ES-I3 (cell line): Measurements from ENCODE around the gene IFT122.
"Not testable (repeated sequence)": the region's sequence is repeated elsewhere in the genome, so short reads cannot be mapped to it uniquely, and the experiment has no call there.

ENCODE experiments used
- H3K36me3 ChIP-seq: 2 replicates; pipeline ENCODE4 v1.6.1; 2013; ENCODE audit warnings: mild to moderate bottlenecking, low read length, control low read depth, moderate library complexity; ENCODE audit not compliant: insufficient read depth
- H3K4me1 ChIP-seq: 2 replicates; pipeline ENCODE4 v1.6.1; 2013; ENCODE audit warnings: mild to moderate bottlenecking, control low read depth, low read length; ENCODE audit not compliant: insufficient read depth
- H3K9ac ChIP-seq: 2 replicates; pipeline ENCODE4 v1.6.1; 2013; ENCODE audit warnings: low read depth, mild to moderate bottlenecking, low read length, moderate library complexity
- H3K9me3 ChIP-seq: 2 replicates; pipeline ENCODE4 v1.6.1; 2013; ENCODE audit warnings: mild to moderate bottlenecking, low read length, moderate library complexity; ENCODE audit not compliant: control insufficient read depth, insufficient read depth

Gene IFT122

DNA sequence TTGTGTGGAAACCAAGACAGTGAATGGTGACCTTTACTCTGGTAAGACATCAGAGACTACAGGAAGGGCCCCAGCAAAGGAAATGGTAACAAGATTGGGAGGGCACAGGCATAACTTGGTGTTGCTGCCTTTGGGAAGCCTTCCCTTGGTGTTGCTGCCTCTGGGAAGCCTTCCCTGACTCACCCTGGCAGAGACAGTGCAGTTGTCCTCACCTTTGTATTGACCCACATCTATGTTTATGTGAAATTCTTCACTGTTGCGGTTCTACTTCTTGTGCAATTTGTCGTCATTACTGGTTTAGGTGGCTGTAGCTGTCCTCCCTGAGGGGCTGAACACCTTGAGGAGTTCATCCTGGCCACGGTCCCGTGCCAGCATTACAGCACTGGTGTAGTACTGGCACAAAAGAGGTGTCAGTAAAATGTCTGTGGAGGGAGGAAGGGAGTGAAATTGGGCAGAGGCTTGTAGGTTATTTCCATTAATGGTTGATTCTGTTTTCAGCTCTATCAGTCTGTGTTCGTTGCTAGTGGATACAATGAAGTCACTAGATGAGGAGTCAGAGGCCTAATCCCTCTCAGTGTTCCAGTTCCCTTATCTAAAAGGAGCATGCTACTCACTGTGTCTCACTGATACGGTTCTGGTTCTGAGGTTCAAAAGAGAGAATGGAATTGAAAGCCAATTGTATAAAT is 21.6 kb downstream of the IFT122 start:
- Histone ChIP-seq H3K4me1 (no peaks in the 10 kb centered on the region), H3K36me3 (no peaks in the 10 kb centered on the region), H3K9me3 (no peaks in the 10 kb centered on the region), H3K9ac (no peak overlapping the region)

- Histone ChIP-seq H3K9ac (no peak overlapping the region), H3K36me3 (no peaks in the 10 kb centered on the region), H3K4me1 (no peaks in the 10 kb centered on the region), H3K9me3 (no peaks in the 10 kb centered on the region)
Observed at GRCh38 chr3:129462361-129462968, 22.4 kb downstream of the IFT122 start.

- Histone ChIP-seq H3K4me1 (no peaks in the 10 kb centered on the region), H3K9me3 (no peaks in the 10 kb centered on the region), H3K9ac (no peak overlapping the region), H3K36me3 (no peaks in the 10 kb centered on the region)
Observed at GRCh38 chr3:129463094-129463493, 23.1 kb downstream of the IFT122 start.

- Histone ChIP-seq H3K4me1 (no peaks in the 10 kb centered on the region), H3K9me3 (no peaks in the 10 kb centered on the region), H3K36me3 (no peaks in the 10 kb centered on the region), H3K9ac (no peak overlapping the region)
Observed at GRCh38 chr3:129463716-129464115, 23.7 kb downstream of the IFT122 start.

DNA sequence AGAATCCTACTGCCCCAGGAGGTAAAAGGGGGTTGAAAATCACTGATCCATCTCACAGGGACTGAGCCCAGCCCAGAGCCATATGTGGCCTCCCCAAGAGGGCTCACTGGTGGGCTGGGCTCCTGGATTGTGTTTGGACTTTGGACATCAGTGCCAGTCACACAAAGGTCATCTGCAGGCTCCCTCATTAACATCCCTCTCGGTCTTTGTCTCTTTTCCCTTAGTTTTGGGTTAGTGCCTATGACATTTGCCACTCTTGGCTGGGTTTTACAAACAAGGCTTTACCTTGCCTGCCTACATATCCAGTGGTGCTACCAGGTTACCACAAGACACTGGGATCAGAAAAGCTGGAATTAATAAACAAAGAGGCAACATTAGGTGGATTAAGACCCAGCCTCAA is 27.9 kb downstream of the IFT122 start:
- no peaks in the 10 kb centered on the region for H3K9me3 ChIP-seq
- H3K4me1 ChIP-seq: no peaks in the 10 kb centered on the region
- no peak overlapping the region for H3K9ac ChIP-seq
- peaks cover 7% of the 10 kb centered on the region; the same call in 1 of the 2 replicates for H3K36me3 ChIP-seq

GRCh38 chr3:129469026-129469425 is 29.0 kb downstream of the IFT122 start:
- H3K9ac ChIP-seq: no peak overlapping the region
- H3K4me1 ChIP-seq: no peaks in the 10 kb centered on the region
- H3K9me3 ChIP-seq: no peaks in the 10 kb centered on the region
- peaks cover 7% of the 10 kb centered on the region; the same call in 1 of the 2 replicates for H3K36me3 ChIP-seq

- H3K4me1 ChIP-seq: no peaks in the 10 kb centered on the region
- peaks cover 7% of the 10 kb centered on the region; the same call in 1 of the 2 replicates for H3K36me3 ChIP-seq
- H3K9ac ChIP-seq: no peak overlapping the region
- no peaks in the 10 kb centered on the region for H3K9me3 ChIP-seq
Observed at GRCh38 chr3:129470861-129471260, 30.8 kb downstream of the IFT122 start.

DNA sequence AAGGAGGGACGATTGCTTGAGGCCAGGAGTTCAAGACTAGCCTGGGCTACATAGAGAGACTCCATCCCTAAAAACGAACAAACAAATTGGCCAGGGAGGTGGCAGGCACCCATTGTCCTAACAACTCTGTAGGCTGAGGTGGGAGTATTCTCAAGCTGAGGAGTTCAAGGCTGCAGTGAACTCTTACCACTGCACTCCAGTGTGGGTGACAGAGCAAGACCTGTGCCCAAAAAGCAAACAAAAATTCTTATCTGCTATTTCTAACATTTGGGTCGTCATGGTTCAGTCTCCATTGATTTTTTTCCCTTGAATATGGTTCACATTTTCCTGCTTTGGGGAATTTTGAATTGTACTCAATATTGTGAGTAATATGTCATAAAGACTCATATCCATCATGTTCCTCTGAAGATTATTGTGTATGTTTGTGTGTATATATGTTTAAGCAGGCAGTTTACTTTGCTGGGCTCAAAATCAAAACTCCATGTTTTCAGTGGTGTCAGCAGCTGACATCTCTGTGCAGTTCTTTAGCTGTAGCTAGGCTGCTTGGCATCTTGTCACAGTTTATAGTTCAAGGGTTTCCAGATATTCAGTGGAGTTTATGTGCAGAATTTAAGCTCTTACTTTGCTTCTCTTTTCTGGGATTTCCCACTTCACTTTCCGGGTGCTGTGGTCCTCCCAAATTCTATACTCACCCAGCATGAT is 33.2 kb downstream of the IFT122 start:
- H3K36me3 ChIP-seq: peaks cover 7% of the 10 kb centered on the region; the same call in 1 of the 2 replicates
- H3K4me1 ChIP-seq: no peaks in the 10 kb centered on the region
- H3K9me3 ChIP-seq: no peaks in the 10 kb centered on the region
- no peak overlapping the region for H3K9ac ChIP-seq

- H3K36me3 ChIP-seq: peaks cover 7% of the 10 kb centered on the region; the same call in 1 of the 2 replicates
- no peaks in the 10 kb centered on the region for H3K9me3 ChIP-seq
- no peak overlapping the region for H3K9ac ChIP-seq
- no peaks in the 10 kb centered on the region for H3K4me1 ChIP-seq
Observed at GRCh38 chr3:129473769-129474152, 33.7 kb downstream of the IFT122 start.

DNA sequence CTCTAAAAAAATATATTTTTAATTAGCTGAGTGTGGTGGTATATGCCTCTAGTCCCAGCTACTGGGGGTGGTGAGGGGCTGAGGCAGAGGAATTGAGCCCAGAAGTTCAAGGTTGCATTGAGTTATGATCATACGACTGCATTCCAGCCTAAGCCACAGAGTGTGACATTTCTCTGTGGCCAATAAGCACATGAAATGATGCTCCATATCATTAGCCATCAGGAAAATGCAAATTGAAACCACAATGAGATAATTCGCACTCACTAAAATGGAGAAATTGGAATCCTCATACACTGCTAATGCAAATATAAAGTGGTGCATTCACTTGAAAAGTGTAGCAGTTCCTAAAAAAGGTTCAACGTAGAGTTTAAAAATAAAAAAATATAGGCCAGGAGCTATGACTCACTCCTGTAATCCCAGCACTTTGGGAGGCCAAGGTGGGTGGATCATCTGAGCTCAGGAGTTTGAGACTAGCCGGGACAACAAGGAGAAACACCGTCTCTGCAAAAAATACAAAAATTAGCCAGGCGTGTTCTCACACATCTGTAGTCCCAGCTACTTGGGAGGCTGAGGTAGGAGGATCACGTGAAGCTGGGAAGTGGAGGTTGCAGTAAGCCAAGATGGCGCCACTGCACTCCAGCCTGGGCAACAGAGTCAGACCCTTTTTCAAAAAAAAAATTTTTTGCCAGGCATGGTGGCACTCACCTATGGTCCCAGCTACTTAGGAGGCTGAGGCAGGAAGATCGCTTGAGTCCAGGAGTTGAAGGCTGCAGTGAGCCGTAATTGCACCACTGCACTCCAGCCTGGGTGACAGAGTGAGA is 35.2 kb downstream of the IFT122 start:
- Histone ChIP-seq H3K9ac (no peak overlapping the region), H3K4me1 (no peaks in the 10 kb centered on the region), H3K36me3 (peaks cover 4% of the 10 kb centered on the region; the same call in 1 of the 2 replicates), H3K9me3 (no peaks in the 10 kb centered on the region)

GRCh38 chr3:129475863-129476262 is 35.8 kb downstream of the IFT122 start:
- no peak overlapping the region for H3K9ac ChIP-seq
- H3K36me3 ChIP-seq: peaks cover 3% of the 10 kb centered on the region; the same call in 1 of the 2 replicates
- H3K9me3 ChIP-seq: no peaks in the 10 kb centered on the region
- H3K4me1 ChIP-seq: no peaks in the 10 kb centered on the region

DNA sequence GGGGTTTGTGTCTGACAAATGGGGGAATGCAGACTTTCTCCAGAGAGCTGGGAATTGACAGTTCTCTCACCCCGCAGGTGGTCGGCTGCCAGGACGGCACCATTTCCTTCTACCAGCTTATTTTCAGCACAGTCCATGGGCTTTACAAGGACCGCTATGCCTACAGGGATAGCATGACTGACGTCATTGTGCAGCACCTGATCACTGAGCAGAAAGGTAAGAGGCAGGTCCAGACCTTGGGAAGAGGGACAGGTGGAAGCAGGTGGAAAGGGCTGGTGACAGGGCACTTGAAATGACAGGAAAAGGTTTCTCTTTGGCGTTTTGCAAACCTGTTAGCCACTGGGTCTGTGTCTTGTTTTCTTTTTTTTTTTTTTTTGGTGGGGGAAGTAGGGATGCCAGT is 36.6 kb downstream of the IFT122 start:
- H3K9me3 ChIP-seq: no peaks in the 10 kb centered on the region
- H3K4me1 ChIP-seq: no peaks in the 10 kb centered on the region
- no peak overlapping the region for H3K9ac ChIP-seq
- no peaks in the 10 kb centered on the region for H3K36me3 ChIP-seq

DNA sequence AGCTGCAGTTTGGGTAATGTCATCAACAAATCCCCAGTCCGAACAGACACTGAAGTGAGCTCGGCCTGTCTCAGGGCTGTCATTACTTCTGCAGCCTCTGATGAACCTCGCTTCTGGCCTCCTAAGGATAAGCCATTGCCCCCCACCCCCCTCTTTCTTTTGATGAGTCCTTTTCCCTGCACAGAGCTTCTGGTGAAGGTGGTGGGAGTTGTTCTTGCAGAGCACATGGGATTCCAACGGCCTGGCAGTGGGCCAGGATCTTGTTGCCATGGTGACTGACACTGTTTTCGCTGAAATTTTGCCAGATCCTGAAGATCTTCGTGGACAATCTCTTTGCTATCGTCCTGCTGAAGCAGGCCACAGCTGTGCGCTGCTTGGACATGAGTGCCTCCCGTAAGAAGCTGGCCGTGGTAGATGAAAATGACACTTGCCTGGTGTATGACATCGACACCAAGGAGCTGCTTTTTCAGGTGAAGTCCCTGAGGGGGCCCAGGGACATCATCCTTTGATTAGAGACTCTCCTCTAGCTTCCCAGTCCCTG is 41.3 kb downstream of the IFT122 start:
- H3K9me3 ChIP-seq, H3K9ac ChIP-seq, H3K36me3 ChIP-seq: not testable (repeated sequence)
- H3K4me1 ChIP-seq: peaks cover 16% of the 10 kb centered on the region; the same call in 1 of the 2 replicates

DNA sequence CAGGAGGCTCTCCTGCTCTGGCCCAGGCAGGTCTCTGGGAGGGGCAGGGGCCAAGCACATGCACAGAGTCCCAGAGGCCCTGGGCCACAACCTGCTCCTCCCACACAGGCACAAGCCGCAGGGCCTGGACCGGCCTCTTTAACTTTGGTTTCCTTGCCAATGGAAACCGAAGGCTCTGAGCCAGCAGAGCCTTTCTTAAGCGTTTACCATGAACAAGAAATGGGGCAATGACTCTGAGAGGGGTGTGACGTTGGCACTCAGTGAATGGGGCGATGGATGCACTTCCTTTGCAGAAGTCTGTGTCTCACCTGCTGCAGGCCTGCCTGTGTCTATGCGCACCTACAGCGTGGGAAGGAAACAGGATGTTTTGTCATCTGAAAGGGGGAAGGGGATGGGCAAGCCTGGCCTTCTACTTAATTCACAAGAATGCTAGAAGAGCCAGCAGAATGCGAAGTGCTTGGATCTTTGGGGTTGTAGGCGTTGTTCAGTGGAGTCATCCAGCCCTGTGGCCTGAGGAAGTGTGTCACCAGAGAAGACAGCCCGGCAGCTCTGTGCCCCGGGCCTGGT is 41.8 kb downstream of the IFT122 start:
- H3K9me3 ChIP-seq: no peaks in the 10 kb centered on the region
- H3K4me1 ChIP-seq: peaks cover 22% of the 10 kb centered on the region; the same call in 1 of the 2 replicates
- no peak overlapping the region for H3K9ac ChIP-seq
- H3K36me3 ChIP-seq: no peaks in the 10 kb centered on the region
